ENCODE results near the gene CELA2B.
"Not testable (repeated sequence)": the region's sequence is repeated elsewhere in the genome, so short reads cannot be mapped to it uniquely, and the experiment has no call there.

Gene CELA2B

DNA sequence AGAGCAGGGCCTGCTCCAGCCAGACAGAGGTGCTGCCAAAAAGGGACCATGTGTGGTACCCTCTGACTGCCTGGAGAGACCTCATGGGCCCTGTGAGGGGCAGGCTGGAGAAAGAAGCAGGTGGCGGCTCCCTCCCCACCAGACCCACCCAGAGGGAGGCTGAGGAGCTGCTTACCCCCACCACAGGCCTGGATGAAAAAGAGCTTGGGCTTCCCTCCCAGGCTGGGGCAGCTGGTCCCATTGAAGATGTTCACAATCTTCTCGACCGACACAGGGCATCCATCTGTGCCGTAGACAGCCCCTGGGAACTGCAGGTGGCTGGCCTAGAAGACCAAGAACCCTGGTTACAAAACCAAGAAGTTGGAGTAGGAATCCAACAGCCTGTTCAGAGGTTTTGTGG is 28.5 kb downstream of the CELA2B start:
- no peak for DNase-seq

DNA sequence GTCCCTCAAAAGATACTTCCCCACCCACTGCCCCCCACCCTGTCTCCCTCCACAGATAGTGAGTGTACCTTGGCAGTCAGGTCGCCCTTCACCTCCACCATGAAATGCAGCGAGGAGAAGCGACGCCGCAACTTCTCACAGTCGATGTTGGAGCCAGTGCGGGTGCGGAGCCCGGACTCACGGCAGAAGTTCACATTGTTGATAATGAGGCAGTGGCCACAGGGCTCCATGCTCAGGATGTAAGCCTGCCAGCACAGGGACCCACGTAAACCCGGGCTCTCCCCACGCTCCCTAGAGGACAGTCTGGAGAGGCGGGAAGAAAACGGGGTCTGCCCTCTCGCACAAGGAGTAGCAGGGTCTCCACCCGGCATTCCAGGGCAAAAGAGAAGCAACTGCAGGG is 30.9 kb downstream of the CELA2B start:
- no peak for DNase-seq

DNA sequence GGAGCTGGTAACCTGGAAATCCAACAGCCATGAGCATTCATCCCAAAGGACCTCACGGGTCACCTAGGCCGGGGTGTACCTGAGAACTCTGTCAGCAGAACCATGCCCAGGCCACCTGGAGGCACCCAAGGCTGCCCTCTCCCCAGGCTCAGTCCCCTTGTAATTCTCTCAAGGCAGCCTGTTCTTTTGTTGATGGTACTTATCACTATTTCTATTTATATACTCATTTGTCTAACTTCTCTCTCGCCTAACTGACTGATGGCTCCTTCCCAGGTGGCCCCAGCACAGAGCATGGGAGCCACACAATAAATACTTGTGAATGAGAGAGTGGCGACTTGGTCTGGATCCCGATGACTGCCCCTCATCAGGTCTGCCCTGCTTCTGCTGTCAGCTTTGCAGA is 31.4 kb downstream of the CELA2B start:
- DNase-seq, result no peak

DNA sequence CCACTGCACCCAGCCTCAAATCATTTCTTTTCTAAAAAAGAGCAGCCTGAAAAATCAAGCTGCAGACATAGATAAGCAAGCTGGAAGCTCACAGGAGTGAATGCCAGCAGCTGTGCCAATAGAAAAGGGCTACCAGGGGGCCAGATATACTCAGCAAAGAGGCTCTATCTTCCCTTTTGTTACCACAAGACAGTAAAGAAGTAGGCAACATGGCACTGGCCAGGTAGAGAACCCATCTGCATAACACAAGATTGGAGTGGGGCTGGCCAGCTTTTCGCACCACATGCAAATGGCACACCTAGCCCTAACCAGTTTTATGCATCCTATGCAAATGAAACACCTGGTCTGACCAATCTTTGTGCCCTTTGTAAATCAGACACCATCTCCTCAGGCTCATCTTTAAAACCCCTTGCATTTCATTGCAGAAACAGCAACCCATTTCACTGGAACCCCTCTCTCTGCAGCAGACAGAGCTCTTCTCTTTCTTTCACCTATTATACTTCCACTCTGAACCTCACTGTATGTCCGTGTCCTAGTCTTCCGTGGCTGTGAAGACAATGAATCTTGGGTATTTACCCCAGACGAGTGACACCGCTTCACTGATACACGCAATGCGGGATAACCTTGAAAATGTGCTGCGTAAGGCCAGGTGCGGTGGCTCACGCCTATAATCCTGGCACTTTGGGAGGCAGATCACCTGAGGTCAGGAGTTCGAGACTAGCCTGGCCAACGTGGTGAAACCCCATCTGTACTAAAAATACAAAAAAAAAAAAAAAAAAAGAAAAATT is 33.0 kb downstream of the CELA2B start:
- no peak for DNase-seq

DNA sequence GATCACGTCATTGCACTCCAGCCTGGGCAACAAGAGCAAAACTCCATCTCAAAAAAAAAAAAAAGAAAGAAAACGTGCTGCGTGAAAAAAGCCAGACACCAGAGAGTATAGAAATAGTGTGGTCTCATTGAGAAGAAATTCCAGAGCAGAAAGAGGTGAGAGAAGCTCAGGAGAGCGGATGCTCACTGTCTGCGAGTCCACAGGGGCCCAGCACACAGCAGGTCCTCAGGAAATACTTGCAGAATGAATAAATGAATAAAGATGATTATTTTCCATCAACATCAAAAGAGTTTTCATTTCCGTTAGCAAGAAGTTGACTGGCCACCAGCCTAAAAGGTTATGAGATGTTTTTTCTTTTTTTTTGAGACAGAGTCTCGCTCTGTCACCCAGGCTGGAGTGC is 33.7 kb downstream of the CELA2B start:
- no peak for DNase-seq

DNA sequence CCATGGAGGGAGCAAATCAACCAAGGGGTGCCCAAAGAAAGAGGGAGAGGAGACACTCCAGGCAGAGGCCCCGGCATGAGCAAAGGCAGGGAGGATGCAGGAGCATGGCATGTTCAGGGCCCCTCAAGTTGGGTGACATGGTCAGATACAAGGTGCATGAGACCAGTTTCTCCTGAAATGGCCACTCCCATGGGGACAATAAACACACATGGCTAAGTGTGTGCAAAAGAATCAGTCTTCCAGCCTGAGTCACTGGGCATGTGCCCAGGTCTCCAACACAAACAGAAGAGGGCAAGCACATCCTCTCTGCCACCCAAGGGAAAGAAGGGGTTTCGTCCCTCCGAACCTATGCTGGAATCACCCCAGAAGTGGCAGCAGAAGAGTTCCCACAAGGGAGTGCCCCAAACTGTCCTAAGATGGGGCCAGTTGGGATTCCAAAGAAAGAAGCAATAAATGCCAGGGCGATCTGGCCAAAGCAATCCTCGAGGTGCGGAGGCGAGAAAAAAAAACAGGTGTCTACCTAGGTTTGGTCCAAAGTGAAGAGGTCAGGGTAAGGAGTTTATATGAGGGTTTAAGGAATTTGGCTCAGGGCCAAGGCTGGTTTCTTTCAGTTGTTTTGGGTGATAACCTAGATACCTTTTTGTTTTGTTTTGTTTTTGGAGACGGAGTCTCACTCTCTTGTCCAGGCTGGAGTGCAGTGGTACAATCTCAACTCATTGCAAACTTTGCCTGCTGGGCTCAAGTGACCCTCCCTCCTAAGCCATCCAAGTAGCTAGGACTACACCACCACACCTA is 34.9 kb downstream of the CELA2B start:
- no peak for DNase-seq

DNA sequence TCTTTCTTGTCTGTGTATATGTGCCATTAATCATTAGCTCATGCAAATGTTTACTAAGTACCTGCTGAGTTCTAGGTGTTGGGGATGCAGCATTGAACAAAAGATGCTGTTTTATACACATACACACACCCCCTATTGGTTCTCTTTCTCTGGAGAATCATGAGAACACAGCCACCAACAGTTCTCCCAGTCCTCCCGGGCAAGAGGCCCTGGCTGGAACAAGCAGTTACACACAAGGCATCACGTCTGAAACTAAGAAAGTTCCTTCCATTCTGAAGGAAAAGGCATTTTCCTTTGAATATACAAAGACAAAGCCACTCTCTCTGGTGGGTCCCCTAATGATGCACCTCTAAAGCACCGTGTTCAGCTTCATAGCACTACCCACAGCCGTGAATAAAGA is 37.3 kb downstream of the CELA2B start:
- DNase-seq, result no peak

DNA sequence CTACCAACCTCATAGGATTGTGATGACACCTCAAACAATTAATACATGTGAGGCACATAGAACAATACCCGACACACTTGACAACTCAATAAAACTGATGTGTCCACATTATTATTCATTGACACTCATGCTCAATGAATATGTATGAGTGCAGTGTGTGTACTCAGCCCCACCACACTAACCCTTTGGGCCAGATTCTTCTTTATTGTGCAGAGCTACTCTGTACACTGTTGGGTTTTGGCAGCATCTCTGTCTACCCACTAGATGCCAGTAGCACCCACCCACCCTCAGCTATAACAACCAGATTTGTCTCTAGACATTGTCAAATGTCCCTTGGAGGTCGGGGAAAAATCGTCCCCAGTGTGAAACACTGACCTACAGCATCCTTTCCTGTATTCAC is 38.0 kb downstream of the CELA2B start:
- DNase-seq, result no peak

DNA sequence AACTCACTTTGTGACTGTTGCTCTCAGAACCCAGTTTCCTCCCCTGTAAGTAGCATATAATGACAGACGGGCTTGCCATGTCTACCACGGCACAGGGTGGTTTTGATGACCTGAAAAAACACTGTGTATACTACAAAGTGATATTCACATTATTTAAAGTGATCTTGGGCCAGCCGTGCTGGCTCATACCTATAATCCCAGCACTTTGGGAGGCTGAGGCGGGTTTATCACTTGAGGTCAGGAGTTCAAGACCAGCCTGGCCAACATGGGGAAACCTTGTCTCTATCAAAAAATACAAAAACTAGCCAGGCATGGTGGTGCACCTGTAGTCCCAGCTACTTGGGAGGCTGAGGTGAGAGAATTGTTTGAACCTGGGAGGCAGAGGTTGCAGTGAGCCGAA is 38.7 kb downstream of the CELA2B start:
- DNase-seq, result not testable (repeated sequence)

DNA sequence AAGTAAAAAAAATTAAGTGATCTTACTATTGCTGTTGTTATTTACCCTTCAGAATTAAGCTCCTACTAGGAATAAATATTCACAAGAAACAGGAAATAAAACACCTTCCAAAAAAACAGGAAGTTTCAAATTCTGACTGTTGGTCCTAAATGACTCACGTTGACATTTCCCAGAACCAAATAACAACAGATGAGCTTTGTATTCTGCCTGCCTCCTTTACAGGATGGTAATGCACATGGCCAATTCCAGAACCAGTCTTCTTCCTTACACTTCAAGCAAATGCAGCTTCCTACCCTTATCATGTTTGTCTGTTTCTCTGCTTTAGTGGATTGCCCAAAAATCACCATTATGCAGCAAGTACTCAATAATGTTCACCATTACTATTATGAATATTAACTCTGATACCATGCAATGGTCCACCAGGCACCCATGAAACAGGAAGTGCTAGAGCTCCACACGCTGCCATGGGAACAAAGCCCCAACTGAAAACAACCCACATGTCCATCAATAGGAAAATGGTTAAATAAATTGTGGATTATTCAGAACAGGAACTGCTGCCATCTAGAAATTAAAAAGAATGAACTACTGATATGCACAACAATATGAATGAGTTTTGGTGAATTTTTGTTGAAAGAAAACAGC is 39.2 kb downstream of the CELA2B start:
- DNase-seq, result no peak

DNA sequence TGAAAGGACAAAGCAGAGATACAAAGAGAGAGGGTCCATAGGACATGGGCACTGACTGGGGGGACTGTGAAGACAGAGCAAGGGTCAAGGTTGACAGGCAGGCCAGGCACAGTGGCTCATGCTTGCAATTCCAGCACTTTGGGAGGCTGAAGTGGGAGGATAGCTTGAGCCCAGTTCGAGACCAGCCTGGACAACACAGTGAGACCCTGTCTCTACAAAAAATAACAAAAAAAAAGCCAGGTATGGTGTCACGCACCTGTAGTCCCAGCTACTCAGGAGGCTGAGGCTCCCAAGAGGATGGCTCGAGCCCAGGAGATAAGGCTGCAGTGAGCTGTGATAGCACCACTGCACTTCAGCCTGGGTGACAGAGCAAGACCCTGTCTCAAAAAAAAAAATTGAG is 43.7 kb downstream of the CELA2B start:
- DNase-seq, result no peak

DNA sequence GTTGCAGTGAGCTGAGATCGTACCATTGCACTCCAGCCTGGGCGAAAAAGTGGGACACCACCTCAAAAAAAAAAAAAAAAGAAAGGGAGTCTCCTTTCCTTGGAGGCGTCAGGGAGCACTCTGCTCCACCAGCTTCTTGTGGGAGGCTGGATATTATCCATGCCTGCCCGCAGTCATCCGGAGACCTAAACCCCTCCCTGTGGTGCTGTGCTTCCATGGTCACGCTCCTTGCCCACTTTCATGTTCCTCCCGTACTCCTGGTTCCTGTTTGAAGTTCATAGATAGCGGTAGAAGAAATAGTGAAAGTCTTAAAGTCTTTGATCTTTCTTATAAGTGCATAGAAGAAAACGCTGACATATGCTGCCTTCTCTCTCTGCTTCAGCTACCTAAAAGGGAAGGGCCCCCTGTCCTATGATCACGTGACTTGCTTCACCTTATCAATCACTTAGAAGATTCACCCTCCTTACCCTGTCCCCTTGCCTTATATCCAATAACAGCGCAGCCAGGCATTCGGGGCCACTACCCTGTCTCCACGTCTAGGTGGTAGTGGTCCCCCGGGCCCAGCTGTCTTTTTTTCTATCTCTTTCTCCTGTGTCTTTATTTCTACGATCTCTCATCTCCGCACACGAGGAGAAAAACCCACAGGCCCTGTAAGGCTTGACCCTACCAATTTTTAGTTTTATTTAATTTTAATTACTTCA is 45.5 kb downstream of the CELA2B start:
- DNase-seq, result not testable (repeated sequence)

DNA sequence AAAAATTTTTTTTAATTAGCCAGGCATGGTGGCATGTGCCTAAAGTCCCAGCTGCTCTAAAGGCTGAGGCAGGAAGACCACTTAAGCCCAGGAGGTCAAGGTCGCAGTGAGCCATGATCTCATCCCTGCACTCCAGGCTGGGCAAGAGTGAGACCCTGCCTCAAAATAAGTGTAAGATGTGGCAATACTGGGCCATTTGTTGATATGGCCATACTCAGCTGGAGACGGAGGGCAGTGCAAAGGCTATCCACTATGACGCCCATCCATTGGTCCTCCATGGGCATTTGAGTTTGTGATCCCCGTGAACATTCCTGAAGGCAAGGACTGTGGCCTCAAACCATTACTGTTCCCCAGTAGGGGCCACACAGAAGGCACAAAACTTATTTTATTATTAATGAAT is 46.6 kb downstream of the CELA2B start:
- DNase-seq, result no peak

DNA sequence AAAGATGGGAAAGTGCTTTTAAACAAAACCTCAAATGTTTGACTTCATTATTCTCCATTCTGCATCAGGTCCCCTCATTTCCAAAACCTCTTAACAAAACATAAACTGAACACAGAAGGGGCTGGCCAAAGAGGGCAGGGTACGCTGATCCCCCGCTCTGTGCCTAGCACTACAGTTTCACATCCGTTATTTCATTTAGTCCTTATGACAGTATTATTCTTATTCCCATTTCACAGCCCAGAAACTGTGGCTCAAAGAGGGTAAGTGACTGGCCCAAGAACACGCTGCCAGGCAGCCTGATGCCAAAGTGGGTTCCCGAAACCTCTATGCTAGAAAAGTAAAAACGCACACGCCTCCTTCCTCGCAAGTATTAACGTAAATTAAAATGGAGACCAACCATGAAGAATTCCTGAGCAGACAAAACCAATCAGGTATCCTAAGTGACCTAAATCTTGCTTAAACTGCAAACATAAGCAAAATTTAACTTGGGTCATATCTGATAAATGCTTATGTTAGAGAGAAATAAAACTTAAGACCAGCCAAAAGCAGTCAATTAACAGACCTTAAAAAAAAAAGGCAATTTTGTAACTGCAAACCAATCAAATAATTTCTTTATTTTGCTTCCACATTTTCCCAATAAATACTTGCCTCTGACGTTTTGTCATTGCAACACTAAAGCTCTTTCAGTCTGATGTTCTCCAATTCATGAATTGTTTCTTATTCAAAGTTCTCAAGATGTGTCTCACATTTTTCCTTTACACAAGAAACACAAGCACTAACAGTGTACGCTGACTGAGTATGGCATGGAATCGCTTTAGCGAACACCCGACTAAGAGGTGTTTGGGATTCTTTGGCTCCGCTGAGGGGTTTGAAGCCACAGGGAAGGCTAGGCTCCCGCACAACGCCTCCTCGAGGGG is 47.5 kb downstream of the CELA2B start:
- no peak for DNase-seq

DNA sequence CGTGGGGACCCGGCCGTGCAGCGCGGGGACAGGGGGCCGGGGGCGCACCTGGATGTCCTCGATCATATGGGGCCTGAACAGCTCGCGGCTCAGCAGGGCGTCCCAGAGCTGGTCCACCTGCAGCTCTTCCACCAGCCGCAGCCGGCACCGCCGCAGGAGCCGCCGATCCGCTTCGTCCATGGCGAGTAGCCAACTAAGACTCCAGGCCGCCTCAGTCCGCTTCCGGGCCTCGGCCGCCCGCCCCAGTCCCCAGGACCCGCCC is 48.0 kb downstream of the CELA2B start, which contains the start of gene CASP9:
CASP9 (minus strand) TSS at position 195 of the 262 bp plus-strand sequence; CDS start at position 180, 15 bp downstream.
- DNase-seq, result no peak

DNA sequence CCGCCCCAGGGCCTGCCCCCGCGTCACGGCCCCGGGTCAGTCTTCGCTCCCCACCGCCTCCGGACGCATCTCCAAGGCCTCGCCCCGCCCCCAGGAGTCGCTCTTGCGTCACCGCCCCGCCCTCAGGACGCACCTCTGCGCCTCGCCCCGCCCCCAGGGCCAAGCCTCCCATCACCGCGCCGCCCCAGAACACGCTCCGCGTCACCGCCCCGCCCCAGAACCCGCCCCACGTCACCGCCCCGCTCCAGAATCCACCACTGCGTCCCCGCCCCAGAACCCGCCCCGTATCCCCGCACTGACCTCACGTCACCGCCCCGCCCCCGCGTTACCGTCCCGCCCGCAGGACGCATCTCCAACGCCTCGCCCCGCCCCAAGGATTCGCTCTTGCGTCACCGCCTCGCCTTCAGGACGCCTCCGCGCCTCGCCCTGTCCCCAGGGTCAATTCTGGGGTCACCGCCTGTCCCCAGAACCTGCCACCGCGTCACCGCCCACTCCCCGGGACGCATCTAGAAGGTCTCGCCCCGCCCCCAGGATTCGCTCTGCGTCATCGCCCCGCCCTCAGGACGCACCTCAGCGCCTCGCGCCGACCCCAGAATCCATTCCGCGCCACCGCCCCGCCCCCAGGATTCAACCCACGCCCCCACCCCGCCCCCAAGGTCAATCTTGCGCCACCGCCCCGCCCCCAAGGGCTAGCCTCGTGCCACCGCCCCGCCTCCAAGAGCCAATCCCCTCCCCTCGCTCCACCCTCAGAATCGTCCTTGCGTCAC is 48.6 kb downstream of the CELA2B start:
- peak; percentile 100 for DNase-seq

DNA sequence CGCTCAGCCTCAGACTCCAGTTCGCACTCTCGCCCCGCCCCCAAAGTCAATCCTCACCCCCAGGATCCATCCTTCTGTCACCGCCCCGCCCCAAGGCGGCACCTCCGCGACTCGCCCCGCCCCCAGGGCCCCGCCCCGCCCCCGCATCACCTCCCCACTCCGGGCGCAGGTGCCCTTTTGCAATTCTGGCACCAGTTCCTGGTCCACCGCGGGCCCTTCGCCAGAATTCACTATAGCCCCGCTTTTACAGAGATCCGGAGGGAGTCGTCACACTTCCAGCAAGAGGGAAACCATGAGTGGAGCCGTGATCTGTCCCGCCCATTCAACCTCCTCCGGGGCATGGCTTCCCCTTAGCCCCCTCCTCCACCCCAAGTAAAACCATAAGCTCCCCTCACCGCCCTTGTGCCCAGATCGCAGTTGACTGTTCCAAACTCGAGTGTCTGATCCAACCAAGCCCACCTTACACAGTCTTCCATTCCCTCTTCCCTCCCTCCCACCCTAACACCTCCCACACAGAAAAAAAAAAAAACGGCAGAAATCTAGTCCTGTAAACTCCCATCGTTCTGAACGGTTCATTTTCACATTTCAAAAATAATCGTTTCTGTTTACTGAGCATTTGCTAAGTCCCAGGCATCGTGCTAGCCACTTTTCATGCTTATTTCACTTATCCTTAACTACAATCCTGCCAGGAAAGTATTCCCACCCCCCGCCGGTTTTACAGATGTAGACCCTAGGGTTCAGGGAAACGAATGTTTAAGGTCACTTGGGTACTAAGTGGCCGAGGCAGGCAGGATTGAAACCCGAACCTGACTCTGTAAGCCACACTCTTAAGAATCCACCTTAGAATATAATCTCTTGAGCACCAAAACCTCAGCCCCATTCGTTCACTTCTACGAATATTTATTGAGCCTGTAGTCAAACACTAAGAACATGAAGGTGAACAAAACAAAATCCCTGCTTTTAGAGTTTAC is 49.4 kb downstream of the CELA2B start:
- DNase-seq, result peak; percentile 5

DNA sequence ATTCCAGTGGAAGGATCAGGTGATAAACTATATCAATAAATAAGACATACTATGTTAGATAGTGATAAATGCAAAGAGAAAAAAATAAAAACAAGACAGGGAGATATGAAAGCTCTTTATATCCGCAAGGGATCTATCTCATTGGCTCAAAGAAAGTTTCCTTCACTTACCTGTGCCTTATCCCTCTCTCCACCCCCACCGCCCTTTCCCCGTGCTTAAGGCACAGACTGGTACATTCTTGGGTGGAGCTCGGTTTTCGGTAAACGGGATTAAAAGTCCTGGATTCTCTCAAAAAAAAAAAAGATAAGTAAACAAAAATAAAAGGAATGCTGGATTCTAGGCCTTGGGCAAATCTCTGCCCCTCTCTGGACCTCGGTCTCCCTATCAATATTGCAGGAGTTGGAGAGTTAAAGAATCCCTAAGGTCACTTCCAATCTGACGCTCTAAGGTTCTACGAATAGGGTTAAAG is 50.2 kb downstream of the CELA2B start:
- DNase-seq, result peak; percentile 9

DNA sequence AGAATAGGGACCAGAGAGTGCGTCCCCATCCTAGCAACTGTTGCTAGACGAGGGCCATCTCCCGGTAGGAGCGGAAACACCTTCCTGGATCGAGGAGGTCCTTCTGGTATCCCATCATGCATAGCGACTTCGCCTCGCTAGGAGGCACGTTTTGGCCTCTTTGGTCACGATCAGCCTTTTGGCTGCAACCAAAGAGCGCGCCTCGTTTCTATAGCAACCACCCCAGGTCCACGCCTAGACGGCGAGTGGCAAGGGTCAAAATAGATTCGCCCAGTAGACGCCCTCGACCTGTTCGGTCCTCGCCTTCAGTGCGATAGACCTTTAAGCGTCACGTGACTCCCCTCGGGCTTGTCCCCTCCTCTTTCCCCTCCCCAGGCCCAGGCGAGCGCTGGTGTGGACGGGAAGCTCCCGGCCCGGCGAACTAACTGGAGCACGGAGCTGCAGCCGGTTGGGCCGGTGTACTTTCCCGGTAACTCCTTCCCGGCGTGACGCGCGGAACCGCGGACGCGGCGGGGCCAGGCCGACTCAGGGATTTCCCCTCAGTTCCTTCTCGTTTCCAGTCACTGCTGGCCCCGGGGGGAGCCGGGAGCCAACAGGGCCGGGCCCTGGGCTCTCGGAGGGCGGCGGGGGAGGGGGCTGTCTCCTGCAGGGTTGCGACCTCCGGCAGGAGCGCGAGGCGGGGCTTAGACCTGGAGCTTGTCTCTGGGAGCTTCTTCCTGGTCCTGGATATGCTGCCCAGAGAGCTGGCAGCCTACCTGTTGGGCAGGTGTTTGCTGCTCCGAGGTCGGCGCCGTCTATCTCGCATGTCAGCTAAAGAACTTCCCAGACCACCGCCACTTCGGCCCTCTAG is 50.8 kb downstream of the CELA2B start, which contains the start of gene DNAJC16:
DNAJC16 (plus strand) TSS at position 359 of the 850 bp plus-strand sequence. CDS start 2,258 bp downstream, outside the sequence.
- DNase-seq, result peak; percentile 98
